SU-DHL-6 (cell line): ENCODE measurements around the gene RTP4.

ENCODE experiments used
- H2AFZ ChIP-seq: fragments of 200-600 bp; sonication (generic); 2 replicates; pipeline ENCODE4 v1.6.1; 2014; ENCODE audit warnings: low read depth, mild to moderate bottlenecking, moderate library complexity, mixed read lengths, antibody characterized with exemption, low read length; ENCODE audit not compliant: severe bottlenecking
- H3F3A ChIP-seq: fragments of 200-600 bp; shearing (Covaris generic); 2 replicates; pipeline ENCODE4 v1.6.0; 2016; ENCODE audit warnings: antibody characterized with exemption, mild to moderate bottlenecking; ENCODE audit not compliant: insufficient read depth
- H3K27ac ChIP-seq: fragments of 200-600 bp; sonication (generic); 2 replicates; pipeline ENCODE4 v1.5.1; 2016; ENCODE audit warnings: low read depth, mild to moderate bottlenecking, low read length, moderate library complexity, mixed read lengths
- H3K27me3 ChIP-seq: fragments of 200-600 bp; sonication (generic), shearing (Covaris generic); 2 replicates; pipeline ENCODE4 v1.6.0; 2014; ENCODE audit warnings: mild to moderate bottlenecking, low read length
- H3K36me3 ChIP-seq: fragments of 200-600 bp; sonication (generic); 2 replicates; pipeline ENCODE4 v1.6.1; 2014; ENCODE audit warnings: mild to moderate bottlenecking, low read length, mixed read lengths
- H3K4me2 ChIP-seq: fragments of 300-600, 200-600 bp; shearing (Covaris generic), sonication (generic); 2 replicates; pipeline ENCODE4 v1.6.0; 2014; ENCODE audit warnings: low read length, low read depth, mild to moderate bottlenecking; ENCODE audit not compliant: poor library complexity, severe bottlenecking
- H3K4me3 ChIP-seq: fragments of 200-600 bp; sonication (generic); 2 replicates; pipeline ENCODE4 v1.5.1; 2014; ENCODE audit warnings: antibody characterized with exemption, low read length, mild to moderate bottlenecking, mixed read lengths; ENCODE audit not compliant: insufficient read depth, poor library complexity, severe bottlenecking
- H3K79me2 ChIP-seq: fragments of 200-600 bp; sonication (generic); 2 replicates; pipeline ENCODE4 v1.6.1; 2014; ENCODE audit warnings: mild to moderate bottlenecking, low read length, moderate library complexity; ENCODE audit not compliant: insufficient read depth
- H3K9ac ChIP-seq: fragments of 200-600 bp; sonication (generic); 2 replicates; pipeline ENCODE4 v1.7.0; 2014; ENCODE audit warnings: mild to moderate bottlenecking, low read length
- H3K9me2 ChIP-seq: fragments of 200-600 bp; sonication (generic); replicated peaks from 2 replicates; pipeline ENCODE4 v1.6.1; 2014; ENCODE audit warnings: low read length; ENCODE audit not compliant: insufficient read depth
- H3K9me3 ChIP-seq: fragments of 200-600 bp; sonication (generic); 2 replicates; pipeline ENCODE4 v1.6.1; 2014; ENCODE audit warnings: low read length, mixed read lengths; ENCODE audit not compliant: insufficient read depth
- H4K20me1 ChIP-seq: fragments of 200-600 bp; sonication (generic); 2 replicates; pipeline ENCODE4 v1.6.1; 2014; ENCODE audit warnings: low read depth, mild to moderate bottlenecking, antibody characterized with exemption, low read length, moderate library complexity, mixed read lengths
- CTCF ChIP-seq: fragments of 200-600 bp; sonication (generic); IDR thresholded peaks from one replicate; pipeline ENCODE4 v1.5.1; 2017; ENCODE audit warnings: antibody characterized with exemption, mild to moderate bottlenecking, low read length, moderate library complexity; ENCODE audit not compliant: insufficient read depth, poor library complexity, severe bottlenecking
- EZH2phosphoT487 ChIP-seq: fragments of 200-600 bp; sonication (generic), shearing (Covaris generic); conservative IDR thresholded peaks from 2 replicates; pipeline ENCODE4 v1.6.1; 2018; ENCODE audit warnings: mild to moderate bottlenecking, antibody characterized with exemption, low read length, moderate library complexity, mixed read lengths

Gene RTP4

GRCh38 chr3:187340578-187340977 is 27.6 kb upstream of the RTP4 start:
- Histone ChIP-seq H3K4me3 (no peak overlapping the region), H3K27me3 (no peaks in the 10 kb centered on the region), H3K4me2 (no peak overlapping the region), H3K9me3 (no peaks in the 10 kb centered on the region), H3K79me2 (no peaks in the 10 kb centered on the region), H4K20me1 (no peaks in the 10 kb centered on the region), H2AFZ (no peak overlapping the region), H3F3A (no peaks in the 10 kb centered on the region), H3K9ac (no peak overlapping the region), H3K27ac (no peak overlapping the region), H3K9me2 (no peaks in the 10 kb centered on the region), H3K36me3 (no peaks in the 10 kb centered on the region)
- no peak for TF ChIP-seq CTCF
- no peak for TF ChIP-seq EZH2phosphoT487

GRCh38 chr3:187342255-187342654 is 25.9 kb upstream of the RTP4 start:
- Histone ChIP-seq H3K27ac (no peak overlapping the region), H3K9me3 (no peaks in the 10 kb centered on the region), H3K4me2 (no peak overlapping the region), H3K9ac (no peak overlapping the region), H4K20me1 (no peaks in the 10 kb centered on the region), H2AFZ (no peak overlapping the region), H3K4me3 (no peak overlapping the region), H3F3A (no peaks in the 10 kb centered on the region), H3K27me3 (no peaks in the 10 kb centered on the region), H3K9me2 (no peaks in the 10 kb centered on the region), H3K79me2 (no peaks in the 10 kb centered on the region), H3K36me3 (no peaks in the 10 kb centered on the region)
- TF ChIP-seq CTCF (no peak), EZH2phosphoT487 (no peak)

- H4K20me1 ChIP-seq = no peaks in the 10 kb centered on the region
- H3K9ac ChIP-seq = no peak overlapping the region
- H3K79me2 ChIP-seq = no peaks in the 10 kb centered on the region
- no peak overlapping the region for H3K4me2 ChIP-seq
- no peaks in the 10 kb centered on the region for H3F3A ChIP-seq
- no peak for TF ChIP-seq CTCF
- TF ChIP-seq EZH2phosphoT487 = no peak
- no peaks in the 10 kb centered on the region for H3K27me3 ChIP-seq
- no peak overlapping the region for H3K27ac ChIP-seq
- H3K9me3 ChIP-seq = no peaks in the 10 kb centered on the region
- no peaks in the 10 kb centered on the region for H3K36me3 ChIP-seq
- H3K9me2 ChIP-seq = no peaks in the 10 kb centered on the region
- H3K4me3 ChIP-seq = no peak overlapping the region
- no peak overlapping the region for H2AFZ ChIP-seq
Observed at GRCh38 chr3:187343670-187344069, 24.5 kb upstream of the RTP4 start.
